Stimulated activated CD4-positive, alpha-beta T cell treated with anti-CD3 and anti-CD28 coated beads, Interleukin-15, amount 100 ng/mL, for 48 hours (primary cell): ENCODE measurements around the gene NAPG.
"Not testable (repeated sequence)": the region's sequence is repeated elsewhere in the genome, so short reads cannot be mapped to it uniquely, and the experiment has no call there.

ENCODE experiments used
- DNase-seq, 2 donors: peaks; one replicate each; pipeline ENCODE4 v3.0.0-alpha.2; 2020; ENCODE audit warnings: low read depth in 2 of 2

Gene NAPG

DNA sequence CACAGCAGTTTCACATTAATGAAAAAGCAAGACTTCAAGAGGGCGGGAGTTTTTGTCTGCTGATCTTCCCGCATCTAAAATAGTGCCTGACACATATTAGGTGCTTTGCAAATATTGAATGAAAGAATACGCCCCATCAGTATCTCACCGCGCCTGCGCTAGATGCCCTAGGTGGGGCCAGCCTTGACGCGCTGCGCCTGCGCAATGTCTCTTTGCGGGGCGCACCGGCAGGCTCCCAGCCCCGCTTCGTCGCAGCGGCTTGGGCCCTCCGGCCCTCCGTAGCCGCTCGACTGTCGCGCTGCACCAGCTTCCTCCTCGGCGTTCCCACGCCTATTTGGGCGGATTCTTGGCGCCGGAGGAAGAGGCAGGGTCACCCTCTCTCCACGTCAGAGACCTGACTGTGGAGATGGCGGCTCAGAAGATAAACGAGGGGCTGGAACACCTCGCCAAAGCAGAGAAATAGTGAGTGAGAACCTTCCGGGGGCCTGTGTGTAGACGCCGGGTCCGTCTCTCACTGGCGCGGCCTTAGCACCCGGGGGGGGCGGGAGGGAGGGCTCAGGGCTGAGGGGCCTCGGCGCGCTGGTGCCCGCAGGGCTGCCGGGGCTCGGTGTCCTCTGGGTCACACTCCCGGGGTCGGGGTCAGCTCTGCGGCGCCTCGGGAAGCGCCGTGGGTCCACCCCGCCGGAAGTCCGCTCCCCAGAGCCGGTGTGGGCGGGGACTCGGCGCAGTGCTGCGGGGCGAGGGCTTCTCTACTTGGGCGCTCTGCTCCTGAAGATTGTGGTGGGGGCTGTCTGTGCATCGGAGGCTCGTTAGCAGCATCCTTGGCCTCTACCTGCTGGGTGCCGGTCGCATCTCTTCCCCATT lies at the start of gene NAPG:
Gene NAPG (plus strand): TSS at position 331 of the 864 bp plus-strand sequence. CDS start 76 bp downstream, at position 407.
- DNase-seq = peak; percentile 77 to 85

DNA sequence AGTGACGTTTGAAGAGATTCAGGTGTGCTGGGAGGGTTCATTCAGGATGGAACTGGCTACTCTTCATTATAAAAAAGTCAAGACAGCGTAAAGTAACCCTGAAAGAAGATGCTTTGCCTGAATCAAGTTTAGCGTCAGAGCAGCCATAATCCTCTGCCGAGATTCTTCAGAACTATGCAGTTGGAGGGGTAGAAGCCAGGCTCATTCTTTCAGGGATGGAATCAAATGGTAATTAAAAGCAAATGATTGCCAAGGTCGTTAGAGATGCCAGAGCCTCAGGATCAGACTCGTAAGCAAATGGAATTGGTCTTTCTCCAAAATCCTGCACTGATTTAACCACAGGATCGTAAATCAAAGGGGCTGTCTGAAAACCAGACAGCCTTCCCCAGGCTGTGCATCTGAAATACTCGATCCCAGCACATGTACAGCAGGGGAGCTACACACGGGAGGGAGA lies 49.5 kb upstream of the NAPG start:
- DNase-seq = no peak

DNA sequence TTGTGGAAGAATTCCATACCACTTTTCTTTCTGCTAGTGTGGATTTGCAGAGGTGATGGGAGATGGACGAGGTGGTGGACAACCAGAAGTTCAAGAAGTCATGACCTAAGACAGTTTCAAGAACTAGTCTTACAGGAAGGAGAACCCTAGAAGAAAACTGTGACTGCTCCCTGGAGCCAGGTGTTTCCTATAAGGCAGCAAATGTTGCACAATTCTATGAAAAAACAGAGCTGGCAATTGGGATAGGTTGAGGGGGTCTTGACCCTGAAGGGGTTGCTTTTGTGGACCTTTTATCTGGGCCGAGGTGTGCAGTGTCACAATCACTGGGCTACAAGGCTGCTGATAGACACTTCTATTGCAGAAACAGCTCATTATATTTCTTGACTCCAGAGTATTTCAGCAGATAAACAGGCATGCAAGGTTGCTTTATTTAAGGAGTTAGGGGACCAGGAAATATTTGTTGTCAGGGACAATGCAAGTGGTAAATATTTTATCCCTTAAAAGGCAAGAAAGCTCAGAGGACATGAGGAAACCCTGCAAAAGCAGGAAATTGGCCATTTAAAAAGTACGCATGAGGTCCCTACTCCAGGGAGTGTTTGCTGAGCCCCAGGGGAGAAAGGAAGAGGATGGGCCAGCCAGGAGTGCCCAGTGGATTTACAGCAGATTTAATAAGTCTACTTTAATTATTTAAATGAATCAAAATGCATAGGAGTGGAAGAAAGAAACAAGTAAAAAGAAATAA lies 48.5 kb upstream of the NAPG start:
- no peak for DNase-seq

DNA sequence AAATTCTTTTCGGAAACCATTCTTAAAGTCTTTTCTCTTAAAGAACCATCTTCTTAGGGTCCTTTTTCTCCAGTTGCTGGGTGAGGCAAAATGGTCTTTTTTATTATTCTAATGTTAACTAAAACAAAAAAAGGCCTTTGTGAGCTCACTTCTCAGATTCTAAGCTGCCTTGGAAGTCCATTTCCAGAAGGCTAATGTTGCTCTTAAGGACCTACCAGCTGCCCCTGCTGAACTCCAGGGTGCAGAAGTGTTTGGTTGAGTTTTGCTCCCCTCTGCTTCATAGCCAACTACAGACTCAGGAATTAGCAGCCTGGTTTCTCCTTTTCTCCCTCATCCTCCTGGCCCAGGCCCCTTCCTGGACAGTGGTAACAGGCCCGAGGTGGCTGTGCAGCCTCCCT lies 48.0 kb upstream of the NAPG start:
- no peak for DNase-seq

DNA sequence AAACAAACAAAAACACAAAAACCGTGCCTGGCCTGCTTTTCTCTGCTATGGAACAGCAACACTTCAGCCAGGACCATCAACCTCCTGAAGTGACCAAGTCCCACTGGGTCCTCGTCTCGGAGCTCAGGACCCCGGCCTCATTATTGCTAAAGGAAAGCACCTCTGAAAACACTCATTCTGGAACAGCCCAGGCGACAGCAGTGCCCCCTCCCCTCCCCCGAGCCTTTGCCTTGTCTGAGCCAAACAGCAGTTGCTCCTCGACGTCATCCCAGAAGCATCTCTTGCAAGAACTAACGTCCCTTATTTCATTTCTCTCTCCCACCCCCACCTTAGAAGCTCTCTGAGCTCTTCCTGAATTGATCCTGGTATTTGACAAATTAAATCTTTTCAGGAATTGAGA lies 44.0 kb upstream of the NAPG start:
- no peak for DNase-seq

DNA sequence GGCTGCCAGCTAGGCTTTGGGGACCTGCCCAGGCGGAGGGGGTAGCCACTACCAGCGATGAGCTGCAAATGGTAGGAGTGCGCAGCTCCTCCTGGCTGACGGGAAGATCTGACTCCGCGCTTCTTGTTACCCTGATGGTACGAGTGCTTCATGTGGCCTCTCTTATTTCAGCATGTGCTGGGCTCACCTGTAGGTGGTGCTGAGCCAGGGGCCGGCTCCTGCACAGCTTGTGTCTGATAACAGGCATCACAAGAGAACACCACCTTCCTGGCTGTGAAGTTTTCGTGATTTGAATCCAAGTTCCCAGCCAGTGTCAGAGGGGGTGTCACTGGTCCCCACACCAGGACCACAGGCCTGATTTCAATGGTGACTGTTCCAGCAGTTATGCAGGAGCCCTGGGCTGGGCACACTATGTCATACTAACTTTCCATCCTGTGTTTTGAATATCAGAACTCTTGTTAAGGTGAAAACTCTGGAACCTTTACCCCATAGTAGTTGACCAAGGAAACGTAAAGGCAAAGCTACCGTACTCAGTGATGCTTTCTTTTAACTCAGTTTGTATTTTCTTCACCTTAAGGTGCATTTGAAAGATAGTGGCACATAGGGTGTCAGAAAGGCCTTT lies 43.4 kb upstream of the NAPG start:
- no peak for DNase-seq

DNA sequence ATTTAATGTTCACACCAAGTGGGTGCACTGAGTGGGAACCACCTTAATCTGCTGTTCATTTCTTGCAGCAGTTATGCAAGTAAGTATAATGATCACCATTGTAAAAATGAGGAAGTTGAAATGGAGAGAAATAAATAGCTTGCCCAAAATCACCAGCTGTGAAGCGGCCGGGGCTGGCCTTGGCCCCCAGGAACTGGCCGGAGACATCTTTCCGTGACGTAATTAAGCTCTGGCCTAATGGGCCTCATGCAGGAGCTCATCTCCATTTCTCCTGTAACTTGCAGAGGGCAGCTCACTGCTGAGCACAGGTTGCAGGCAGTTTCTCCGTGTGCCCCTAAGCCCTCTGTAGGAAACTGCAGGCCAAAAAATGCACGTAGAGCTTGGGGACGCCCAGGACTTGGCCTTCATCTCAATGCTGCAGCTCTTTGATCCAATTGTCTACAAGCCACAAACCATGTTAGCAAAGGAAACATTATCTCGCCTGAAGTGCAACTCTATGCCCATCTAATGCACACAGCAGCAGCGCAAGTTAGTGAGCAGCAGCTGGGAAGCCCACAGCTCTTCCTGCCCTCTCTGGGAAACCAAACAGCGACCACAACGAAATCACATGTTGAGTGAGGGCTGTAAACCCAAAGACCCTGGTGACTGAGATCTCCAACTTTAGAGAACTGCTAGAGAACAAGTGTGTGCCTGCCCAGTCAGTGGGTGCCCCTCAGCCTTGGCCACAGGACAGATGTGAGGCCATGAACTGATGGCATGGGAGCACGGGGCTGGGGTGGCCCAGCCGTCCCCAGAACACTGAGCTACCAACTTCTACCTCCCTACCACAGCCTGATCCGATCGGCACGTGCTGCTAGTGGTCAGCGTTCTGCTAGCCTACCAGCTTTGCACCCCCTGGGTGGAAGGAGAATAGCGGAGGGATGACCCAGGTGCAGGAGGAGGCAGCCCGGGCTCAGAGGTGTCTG lies 42.6 kb upstream of the NAPG start:
- DNase-seq = no peak

DNA sequence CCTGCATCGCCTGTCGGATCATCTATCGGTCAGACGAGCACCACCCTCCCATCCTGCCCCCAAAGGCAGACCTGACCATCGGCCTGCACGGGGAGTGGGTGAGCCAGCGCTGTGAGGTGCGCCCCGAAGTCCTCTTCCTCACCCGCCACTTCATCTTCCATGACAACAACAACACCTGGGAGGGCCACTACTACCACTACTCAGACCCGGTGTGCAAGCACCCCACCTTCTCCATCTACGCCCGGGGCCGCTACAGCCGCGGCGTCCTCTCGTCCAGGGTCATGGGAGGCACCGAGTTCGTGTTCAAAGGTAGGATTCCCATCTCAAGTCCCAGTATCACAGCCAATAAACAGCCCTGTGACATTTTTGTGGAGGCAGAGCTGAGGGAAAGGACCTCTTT lies 40.4 kb upstream of the NAPG start:
- no peak for DNase-seq

DNA sequence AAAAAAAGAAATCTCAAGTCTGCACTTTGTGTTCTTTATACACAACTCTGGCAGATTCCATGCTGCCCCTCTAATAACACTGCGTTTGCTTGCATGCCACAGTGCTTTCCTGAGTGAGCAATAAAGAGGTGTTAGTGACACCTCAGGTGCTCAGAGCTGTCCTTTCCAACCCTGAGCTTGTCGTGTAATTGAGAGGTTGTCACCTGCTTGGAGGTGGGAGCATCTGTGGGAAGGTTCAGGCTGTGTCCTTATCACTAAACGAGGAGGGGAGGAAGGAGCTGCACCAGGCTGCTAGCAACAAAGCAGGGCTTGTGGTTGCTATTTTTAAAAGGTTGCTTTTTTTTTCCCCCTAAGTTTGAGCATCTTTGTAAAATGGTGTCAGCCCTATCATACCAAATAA lies 39.5 kb upstream of the NAPG start:
- no peak for DNase-seq

DNA sequence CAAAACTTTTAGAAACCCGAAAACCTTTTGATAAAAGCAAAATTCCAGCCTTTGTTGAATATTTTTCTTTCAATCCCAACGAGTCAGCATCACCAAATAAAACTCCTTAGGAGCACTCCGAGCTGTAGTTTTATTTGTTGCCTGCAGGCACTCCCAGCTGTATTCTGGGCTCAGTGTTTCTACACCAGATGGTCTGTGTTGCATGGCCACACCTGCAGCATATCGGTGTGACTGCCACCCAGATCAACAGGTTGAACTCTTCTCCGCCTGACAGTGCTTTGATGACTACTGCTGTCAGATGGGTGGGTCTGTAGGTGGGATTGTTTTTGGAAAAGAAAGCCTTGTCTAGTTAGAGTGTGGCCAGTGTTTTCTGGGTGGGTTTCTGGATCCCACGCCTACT lies 38.7 kb upstream of the NAPG start:
- no peak for DNase-seq

DNA sequence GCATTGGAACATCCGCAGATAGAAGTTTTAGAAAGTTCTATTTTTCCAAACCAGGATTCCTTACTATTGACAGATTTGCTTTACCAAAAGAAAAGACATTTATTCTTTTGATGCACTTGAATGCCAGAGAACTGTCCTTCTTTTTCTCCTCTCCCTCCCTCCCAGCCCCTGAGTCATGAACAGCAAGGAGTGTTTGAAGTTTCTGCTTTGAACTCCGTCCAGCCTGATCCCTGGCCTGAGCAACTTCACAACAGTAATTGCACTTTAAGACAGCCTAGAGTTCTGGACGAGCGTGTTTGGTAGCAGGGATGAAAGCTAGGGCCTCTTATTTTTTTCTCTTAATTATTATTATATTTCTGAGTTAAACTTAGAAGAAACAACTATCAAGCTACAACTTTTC lies 37.8 kb upstream of the NAPG start:
- no peak for DNase-seq

DNA sequence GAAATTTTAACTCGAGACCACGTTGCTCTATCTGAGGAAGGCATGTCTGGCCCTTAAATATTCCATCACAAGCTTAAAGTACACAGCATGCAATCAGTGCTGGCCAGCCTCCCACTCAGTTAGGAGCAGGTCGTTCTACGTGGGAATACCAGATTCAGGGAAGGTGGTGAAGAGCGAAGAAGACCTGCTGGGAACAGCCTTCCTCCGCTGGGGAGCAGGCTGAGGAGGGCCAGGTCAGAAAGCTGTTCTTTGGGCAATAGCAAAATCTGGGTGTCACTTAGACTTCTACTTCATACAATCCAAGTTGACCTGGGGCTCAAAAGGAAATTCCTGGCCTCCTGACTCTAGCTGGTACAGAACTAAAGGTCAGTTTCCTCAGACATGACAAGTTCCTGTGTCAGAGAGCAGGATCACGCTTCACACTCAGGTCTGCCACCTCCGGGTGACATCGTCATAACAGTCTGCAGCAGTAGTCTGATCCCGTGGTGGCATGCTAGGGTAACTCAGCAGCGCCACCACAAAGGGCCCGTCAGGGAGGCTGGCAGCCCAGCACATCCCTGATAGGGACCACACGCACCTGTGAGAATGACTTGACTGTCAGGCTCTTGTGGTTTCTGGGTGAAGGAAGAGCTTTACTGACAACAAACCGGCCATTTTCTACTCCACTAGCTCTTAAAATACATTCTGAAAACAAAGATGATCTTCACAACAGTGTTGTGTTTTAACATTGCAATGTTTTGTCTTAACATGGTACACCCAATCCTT lies 35.2 kb upstream of the NAPG start:
- peak; percentile 56 to 61 for DNase-seq

DNA sequence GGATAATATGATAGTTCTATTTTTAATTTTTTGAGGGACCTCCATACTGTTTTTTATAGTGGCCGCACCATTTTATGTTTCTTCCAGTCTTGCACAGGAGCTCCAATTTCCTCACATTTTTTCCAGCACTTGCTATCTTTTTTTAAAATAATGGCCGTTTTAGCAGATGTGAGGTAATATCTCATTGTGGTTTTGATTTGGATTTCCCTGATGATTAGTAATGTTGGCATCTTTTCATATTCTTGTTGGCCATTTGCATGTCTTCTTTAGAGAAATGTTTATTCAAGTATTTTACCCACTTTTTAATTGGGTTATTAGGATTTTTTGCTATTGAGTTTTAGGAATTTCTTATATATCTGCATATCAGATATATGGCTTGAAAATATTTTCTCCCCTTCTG lies 29.9 kb upstream of the NAPG start:
- DNase-seq = no peak

DNA sequence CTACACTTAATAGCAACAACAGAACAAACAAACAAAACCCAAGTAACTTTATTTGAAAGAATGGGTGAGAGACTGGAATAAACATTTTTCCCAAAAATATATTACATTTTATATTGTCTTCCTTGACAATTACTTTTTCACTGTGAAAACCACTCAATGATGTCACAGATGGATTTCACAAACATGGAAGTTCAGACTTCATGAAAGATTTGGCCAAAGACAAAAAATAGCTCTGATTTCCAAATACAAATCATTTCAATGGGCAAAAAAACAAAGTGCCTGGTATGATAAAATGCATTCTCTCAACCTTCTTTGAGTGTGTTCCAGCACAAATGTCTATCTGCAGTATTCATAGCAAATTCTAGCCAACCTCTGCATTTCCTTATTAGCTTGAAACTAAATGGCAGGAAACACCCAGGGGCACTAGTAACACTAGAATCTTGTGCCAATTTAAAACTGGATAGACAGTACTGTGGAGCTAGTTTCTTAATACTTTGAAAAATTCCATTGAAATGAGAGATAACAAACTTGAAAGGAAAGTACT lies 28.5 kb upstream of the NAPG start:
- DNase-seq = no peak

DNA sequence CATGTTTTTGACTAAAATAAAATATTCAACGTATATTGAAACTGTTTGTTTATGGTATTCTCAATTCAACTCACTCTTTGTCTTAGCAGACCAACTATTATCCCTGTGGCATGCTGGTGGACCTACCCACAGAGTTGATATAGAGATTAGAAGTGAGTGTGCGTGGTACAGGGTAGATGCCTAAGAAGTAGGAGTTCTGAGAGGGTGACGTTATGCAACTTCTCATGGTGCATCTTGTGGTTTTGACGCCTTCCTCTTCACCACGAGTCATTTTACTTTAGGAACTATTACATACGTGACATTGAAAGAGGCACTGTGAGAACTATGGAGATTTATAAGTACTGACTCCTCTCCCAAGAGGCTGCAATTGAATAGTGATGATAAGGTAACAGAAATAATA lies 26.6 kb upstream of the NAPG start:
- DNase-seq = no peak

DNA sequence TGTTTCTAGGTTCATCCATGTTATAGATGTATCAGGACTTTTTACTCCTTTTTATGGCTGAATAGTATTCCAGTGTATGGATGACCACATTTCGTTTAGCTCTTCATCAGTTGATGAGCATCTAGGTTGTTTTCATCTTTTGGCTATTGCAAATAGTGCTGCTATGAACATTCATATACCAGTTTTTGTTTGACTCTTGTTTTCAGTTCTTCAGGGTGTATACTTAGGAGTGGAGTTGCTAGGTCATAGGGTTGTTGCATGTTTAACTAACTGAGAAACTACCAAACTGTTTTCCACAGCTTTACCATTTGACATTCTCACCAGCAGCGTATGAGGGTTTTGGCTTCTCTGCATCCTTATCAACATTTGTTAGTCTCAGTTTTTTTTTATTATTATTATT lies 25.8 kb upstream of the NAPG start:
- DNase-seq = no peak

DNA sequence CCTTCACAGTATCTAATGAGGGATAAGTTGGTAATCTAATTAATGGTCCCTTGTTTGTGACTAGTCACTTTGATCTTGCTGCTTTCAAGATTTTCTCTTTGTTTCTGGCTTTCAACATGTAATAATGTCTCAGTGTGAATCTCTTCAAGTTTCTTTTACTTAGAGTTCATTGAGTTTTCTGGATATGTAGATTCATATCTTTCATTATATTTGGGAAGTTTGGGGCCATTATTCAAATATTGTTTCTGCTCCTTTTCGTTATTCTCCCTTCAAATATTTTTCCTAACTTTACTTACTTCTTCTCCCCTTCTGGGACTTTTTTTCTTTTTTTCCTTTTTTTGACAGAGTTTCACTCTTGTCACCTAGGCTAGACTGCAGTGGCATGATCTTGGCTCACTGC lies 21.1 kb upstream of the NAPG start:
- DNase-seq = no peak

DNA sequence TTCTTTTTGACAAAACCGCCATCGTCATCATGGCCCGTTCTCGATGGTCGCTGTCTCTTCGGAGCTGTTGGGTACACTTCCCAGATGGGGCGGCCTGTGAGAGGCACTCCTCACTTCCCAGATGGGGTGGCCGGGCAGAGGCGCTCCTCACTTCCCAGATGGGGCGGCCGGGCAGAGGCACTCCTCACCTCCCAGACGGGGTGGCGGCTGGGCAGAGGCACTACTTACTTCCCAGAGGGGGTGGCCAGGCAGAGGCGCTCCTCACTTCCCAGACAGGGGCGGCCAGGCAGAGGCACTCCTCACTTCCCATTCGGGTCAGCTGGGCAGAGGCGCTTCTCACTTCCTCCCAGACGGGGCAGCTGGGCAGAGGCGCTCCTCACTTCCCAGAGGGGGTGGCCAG lies 19.9 kb upstream of the NAPG start:
- not testable (repeated sequence) for DNase-seq

DNA sequence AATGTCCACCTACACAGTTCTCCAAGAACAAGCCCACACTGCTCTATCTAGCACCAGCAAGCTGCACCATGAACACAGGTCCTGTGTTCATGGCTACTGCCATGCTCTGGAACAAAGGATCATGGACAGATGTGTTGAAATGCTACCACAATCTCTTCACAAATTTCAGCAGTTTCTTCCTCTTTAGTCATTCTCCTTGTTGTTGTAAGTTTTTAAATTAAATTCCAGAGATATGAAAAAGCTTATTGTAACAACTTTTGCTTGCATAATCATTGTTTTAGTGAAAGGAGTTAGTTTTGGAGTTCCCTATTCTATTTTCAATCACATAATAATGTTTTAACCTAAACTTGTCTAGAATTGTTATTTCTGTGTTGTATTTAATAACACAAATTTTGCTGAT lies 17.2 kb upstream of the NAPG start:
- no peak for DNase-seq

DNA sequence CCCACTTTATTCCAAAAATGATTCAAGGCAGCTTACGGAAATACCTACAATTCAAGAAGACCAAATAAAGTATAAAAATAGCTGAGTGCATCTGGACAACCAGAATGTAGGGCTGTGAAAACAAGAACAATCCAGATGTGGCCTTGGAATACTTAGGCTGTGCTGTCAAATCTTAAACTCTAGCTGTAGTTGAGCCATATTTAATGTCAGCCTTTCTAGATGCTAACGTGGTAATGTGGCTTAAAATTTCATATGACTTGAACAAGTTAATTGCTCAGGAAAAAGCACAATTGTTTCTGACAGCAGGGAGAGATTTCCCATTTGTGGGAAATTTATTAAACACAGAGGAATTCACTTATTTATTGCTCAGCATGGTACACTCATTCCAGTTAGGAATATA lies 14.6 kb upstream of the NAPG start:
- DNase-seq = no peak
